Measurements from ENCODE around the gene ZNF345.

Gene ZNF345

DNA sequence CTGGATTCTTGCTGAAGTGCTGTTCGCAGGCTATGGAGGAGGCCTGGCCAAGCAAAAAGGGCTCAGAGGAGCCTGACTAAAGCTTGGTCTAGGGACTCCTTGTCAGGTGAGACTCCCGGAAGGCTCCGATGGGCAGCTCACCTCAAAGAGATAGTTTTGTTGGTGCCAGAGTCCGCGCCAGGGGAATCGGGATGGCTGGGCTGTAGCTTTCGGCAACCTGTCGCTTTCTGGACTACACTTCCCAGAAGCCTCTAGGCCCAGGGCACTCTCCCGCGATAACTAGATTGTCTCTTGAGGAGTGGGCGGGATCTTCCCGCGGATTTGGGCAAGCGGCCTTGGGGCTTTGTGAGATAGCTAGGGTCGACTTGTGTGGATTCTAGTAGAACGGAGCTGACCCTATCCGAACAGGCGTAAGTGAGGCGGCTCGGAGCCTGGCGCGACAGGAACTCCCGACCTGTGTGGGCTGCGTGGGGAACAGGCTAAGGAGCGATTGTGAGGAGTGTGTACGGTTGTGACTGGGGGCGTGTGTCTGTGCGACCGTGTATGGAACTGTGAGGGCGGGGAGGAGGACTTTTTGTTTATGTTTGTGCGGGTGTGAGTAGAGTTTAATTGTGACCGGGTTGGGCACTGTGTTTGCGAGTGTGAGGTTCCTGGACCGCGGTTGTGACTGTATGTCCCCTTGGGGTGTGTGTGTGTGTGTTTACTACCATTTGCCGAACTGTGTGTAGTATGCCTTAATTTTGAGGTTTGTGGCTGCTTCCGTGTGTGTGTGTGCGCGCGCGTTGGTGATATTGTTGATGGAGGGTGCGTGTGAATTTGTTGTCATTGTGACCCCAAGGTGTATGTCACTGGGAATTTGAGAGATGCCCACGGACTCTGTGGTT is at the start of gene ZNF345:
ZNF345 (plus strand) TSS at position 318 of the 884 bp plus-strand sequence. CDS start 25,955 bp downstream, outside the sequence.
- DNase-seq: peak; percentile 78

GRCh38 chr19:36805364-36805763 is 45.3 kb upstream of the ZNF345 start:
- no peak for DNase-seq

DNA sequence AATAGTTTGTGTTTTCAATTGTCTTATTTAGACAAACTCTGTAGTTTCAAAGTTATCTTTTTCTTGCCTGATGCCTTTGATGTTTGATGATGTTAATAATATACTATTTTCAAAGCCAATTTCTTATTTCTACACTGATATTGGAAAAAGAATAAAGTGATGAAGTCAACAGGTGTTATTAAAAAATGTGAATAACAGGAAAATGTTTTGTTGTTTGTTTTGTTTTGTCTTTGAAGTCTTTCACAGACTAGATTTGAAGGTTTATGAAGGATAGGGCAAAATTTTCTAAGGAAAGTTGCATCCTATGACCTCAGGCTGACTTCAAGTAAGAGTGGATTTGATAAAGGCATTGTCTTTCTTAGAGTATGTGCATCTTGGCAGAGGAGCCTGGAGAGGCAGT is 43.6 kb upstream of the ZNF345 start:
- no peak for DNase-seq

DNA sequence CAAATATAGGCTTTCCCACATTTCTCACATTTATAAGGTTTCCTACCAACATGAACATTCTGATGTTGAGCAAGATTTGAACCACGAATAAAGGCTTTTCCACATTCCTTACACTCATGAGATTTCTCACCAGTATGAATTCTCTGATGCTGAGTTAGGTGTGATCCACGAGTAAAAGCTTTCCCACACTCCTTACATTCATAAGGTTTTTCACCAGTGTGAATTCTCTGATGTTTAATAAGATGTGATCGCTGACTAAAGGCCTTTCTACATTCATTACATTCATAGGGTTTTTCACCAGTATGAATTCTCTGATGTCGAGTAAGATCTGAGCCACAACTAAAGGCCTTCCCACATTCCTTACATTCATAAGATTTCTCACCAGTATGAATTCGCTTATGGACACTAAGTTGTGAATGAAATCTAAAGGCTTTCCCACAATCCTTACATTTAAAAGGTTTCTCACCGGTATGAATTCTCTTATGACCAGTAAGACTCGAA is 31.5 kb upstream of the ZNF345 start:
- DNase-seq: no peak

GRCh38 chr19:36821758-36822157 is 28.9 kb upstream of the ZNF345 start:
- no peak for DNase-seq

DNA sequence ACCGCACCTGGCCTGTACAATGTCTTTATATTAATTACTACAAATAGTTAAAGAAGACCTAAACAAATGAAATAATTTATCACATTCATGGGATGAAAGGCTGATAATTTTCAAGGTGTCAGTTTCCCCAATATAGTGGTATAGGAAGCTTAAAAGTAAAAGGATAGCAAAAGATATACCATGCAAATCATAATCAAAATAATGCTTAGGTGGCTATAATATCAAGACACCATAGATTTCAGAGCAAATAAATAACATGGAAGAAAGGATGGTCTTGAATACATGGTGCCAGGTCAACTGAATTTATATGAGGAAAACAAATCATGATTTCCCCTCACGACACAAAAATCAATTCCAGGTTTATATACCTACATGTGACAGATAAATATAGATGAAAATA is 17.2 kb upstream of the ZNF345 start:
- DNase-seq: no peak

GRCh38 chr19:36837176-36837905 is 13.3 kb upstream of the ZNF345 start:
- no peak for DNase-seq

GRCh38 chr19:36837906-36838783 is 12.5 kb upstream of the ZNF345 start, which contains the start of gene ZNF790:
Gene ZNF790, minus strand, starts transcription at chr19:36838387. Its CDS starts 12,768 bp downstream, at chr19:36825619.
- peak; percentile 77 for DNase-seq

DNA sequence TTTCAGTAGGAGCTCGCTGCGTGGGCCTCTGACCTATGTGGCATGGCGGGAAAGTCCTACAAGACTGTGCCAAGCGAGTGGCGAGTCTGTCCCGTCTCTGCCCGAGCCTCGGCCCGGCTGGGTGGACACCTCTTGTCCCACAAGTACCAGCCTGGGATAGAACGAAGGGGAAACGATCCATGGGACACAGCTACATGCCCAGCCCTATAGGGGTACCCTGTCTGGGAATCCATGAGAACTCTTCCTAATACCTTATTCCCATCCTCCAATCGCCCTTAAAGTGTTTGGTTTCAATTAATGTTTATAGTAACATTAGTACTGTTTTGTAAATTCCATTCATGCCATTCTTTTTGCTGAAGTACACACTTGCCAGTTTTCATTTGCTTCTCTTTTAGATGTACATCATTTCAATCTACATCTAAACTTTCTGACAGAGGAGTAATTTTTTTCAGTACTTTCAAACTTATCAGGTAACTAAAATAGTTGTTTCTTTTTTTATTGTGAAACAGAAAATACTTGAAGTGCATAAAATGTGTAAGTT is 11.8 kb upstream of the ZNF345 start:
- no peak for DNase-seq

DNA sequence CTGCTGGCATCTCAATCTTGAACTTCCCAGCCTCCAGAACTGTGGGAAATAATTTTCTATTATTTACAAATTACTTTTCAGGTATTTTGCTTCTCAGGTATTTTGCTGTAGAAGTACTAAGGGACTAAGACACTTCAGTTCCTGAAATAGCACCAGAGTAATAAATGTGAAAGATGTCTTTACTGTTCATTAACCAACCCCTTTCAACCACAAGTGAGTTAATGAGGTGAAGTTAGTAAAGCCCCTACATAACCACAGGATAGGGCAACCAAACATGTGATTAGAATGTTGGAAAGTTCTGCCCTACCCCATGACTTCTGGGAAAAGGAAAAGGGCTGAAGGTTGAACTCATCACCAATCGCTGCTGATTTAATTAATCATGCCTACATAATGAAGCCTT is 2.7 kb upstream of the ZNF345 start:
- no peak for DNase-seq

- peak; percentile 85 for DNase-seq
These were observed 746 bp upstream of the ZNF345 start for GRCh38 chr19:36849701-36850558.

DNA sequence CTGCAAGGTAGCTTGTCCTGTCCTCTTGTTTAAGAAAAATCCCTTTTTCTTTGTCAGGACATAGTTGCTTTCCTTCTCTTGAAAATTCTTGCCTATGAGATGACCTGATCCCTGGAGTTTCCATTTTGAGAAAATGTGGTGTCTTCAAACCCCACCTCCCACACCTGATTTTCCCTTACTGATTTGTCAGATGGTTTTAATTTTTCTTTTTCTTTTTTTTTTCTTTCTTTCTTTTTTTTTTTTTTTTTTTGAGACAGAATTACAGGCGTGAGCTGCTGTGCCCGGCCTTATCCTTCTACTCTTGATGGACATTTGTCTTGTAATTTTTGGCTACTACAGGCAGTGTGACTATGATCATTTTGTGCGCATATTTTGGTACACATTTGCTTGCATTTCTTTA is 1.2 kb downstream of the ZNF345 start:
- no peak for DNase-seq

- DNase-seq: no peak
These were observed 26.6 kb downstream of the ZNF345 start for GRCh38 chr19:36876993-36877938.

DNA sequence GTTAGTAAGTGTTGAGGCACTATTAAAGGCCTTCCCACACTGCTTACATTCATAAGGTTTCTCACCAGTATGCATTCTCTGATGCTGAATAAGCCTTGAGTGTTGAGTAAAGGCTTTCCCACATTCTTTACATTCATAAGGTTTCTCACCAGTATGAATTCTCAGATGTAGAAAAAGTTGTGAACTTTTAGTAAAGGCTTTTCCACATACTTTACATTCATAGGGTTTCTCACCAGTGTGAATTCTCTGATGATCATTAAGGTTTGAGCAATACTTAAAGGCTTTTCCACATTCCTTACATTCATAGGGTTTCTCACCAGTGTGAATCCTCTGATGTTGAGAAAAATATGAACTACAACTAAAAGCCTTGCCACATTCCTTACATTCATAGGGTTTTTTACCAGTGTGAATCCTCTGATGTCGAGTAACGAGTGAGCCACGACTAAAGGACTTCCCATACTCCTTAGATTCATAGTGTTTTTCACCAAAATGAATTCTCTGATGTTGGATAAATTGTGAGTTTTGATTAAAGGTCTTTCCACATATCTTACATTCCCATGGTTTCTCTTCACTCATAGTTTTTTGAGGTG is 41.2 kb downstream of the ZNF345 start:
- DNase-seq: no peak

DNA sequence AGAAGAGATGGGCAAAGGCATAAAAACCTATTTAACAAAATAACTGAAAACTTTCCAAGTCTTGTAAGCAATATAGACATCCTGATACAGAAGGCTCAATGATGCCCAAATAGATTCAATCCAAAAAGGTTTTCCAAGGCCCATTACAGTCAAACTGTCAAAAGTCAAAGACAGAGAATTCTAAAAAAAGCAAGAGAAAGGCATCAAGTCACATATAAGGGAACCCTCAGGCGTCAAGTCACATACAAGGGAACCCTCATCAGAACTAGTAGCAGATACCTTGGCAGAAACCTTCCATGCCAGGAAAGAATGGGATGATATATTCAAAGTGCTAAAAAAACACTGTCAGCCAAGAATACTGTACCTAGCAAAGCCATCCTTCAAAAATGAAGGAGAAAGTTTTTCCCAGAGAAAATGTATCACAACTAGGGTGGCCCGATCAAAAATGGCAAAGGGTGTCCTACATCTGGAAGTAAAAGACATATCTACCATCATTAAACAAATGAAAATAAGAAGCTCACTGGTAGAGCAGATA is 44.2 kb downstream of the ZNF345 start:
- no peak for DNase-seq

- no peak for DNase-seq
These were observed 47.7 kb downstream of the ZNF345 start for GRCh38 chr19:36898422-36898821.

DNA sequence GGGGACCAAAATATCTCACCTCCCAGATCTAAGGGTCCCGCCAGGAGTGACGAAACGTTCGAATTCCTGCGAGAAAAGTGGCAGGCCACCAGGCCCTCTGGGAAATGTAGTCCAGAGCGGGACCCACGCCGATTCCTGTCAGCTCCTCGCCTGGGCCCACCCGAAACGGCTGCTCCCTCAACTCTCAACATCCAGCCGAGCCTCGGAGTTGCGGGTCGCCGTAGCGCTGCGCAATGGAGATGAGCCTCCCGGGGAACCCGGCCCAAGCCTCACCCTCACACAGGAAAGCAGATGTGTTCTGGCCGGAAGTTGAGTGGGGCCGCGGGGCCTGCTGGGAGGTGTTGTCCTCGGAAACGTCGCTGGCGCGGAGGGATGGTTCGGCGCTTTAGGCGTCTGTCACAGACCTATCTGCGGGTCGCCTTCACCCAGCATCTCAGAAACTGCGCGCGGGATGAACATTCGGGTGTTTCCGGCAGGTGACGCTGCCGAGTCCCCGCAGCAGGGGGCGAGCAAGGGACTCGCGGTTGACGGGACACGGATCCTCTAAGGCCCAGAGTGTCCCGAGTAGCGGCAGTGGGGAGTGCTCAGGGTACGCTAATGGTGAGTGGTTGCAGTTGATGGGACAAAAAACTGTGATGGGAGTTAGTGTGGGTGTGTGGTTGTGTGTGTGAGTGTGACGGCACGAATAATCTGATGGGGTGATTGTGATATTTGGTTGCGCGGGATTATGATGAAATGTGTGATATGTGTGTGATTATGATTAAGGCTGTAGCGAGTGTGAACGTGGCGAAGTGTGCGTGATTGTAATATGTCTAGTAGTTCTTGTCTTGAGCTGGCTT is 65.5 kb downstream of the ZNF345 start, which contains the start of the genes ZNF568 and ZNF829:
ZNF568 (plus strand) TSS at position 341 of the 839 bp plus-strand sequence. CDS start 6,439 bp downstream, outside the sequence.
ZNF829 (minus strand) TSS at position 300 of the 839 bp plus-strand sequence. CDS start 1,124 bp downstream, outside the sequence.
- DNase-seq: peak; percentile 93

- DNase-seq: no peak
These were observed 66.3 kb downstream of the ZNF345 start for GRCh38 chr19:36916991-36917390.
